MCF 10A (cell line): ENCODE results near the gene NUP35. TPM values are rescaled to one million over a fixed set of nuclear protein-coding genes. Genes with fewer than 3 reads are reported as not detected.

Experiments
- BruUV-seq: library from RNA; stranded (reverse); fragments of 400-500 nt; replicated peaks from 2 replicates; lab custom pipeline; 2021; lab: Mats Ljungman, UMichigan
- CTCF ChIA-PET: fragments of 300-600 bp; sonication (Branson Sonifier 250); formaldehyde crosslinking; extraction: SDS; loops from one replicate; lab custom pipeline; 2021; ENCODE audit warnings: antibody characterized with exemption, inconsistent platforms; lab: Yijun Ruan, JAX
- POLR2A ChIA-PET: fragments of 300-600, 350-650 bp; sonication (Branson Sonifier 250); formaldehyde crosslinking; extraction: SDS; loops from one replicate; lab custom pipeline; 2020; ENCODE audit warnings: antibody characterized with exemption, inconsistent platforms; lab: Yijun Ruan, JAX
- DNase-seq: peaks from one replicate; pipeline ENCODE4 v3.0.0-alpha.2; 2018; ENCODE audit not compliant: unreplicated experiment
- H3K27ac Mint-ChIP-seq: one replicate; pipeline ENCODE4 v1.8.0; 2022; ENCODE audit warnings: mild to moderate bottlenecking, low read depth, mixed read lengths; ENCODE audit not compliant: unreplicated experiment
- H3K27me3 Mint-ChIP-seq: one replicate; pipeline ENCODE4 v1.8.0; 2022; ENCODE audit warnings: mixed read lengths; ENCODE audit not compliant: insufficient read depth, unreplicated experiment
- H3K36me3 Mint-ChIP-seq: one replicate; pipeline ENCODE4 v1.8.0; 2022; ENCODE audit warnings: mild to moderate bottlenecking, moderate library complexity, mixed read lengths; ENCODE audit not compliant: insufficient read depth, unreplicated experiment
- H3K4me1 Mint-ChIP-seq: one replicate; pipeline ENCODE4 v1.8.0; 2022; ENCODE audit warnings: mixed read lengths; ENCODE audit not compliant: insufficient read depth, unreplicated experiment
- H3K4me3 Mint-ChIP-seq: one replicate; pipeline ENCODE4 v1.8.0; 2022; ENCODE audit warnings: mild to moderate bottlenecking, moderate library complexity, mixed read lengths; ENCODE audit not compliant: unreplicated experiment
- H3K9me3 Mint-ChIP-seq: one replicate; pipeline ENCODE4 v1.8.0; 2022; ENCODE audit warnings: mixed read lengths; ENCODE audit not compliant: unreplicated experiment
- intact Hi-C: fragments of 100-400 bp; cut with micrococcal nuclease; formaldehyde crosslinking; loops from 2 replicates; pipeline ENCODE4 v1.14.1; 2022
- total RNA-seq: library from RNA; stranded (reverse); gene quantifications from 2 replicates; pipeline ENCODE4 v1.2.3, GENCODE V29; 2022
- TF ChIP-seq, protein P1 (sequence below): fragments of 200-600 bp; IDR thresholded peaks from one replicate; pipeline ENCODE4 v1.8.0; 2022; ENCODE audit warnings: antibody characterized with exemption, mild to moderate bottlenecking; ENCODE audit not compliant: unreplicated experiment

The NUP35 gene
- total RNA-seq, 1 experiment from 2014 or later = 19.2 TPM

DNA sequence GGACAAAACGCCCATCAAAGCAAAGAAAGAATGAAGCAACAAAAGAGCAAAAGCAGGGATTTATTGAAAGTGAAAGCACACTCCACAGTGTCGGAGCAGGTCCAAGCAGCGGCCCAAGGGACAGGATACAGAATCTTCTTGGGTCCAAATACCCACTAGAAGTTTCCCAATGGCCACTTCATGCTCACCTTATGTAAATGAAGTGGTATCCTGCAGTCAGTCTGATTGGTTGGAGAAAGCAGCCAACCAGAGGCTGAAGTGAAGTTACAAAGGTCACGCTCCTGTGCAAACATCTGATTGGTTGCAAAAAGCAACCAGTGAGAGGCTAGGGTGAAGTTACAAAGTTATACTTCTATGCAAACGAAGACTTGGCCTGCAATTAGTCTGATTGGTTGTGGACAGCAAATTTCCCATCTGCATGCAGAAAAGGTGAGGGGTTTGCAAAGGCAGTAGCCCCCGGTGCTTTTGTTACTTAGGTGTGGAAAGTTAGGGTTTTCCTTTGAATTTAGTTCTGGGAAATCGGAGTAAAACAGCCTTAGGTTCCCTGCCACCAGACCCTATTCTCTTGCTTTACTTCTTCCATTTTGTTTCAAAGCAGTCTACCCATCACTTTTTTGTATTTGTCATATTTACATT is 32.8 kb upstream of the NUP35 start:
- intact Hi-C loops = loop anchor here (5.0 to 10.0 kb wide), 2 partner anchors 424 to 907 kb away; no protein-coding TSS in a partner anchor
- POLR2A ChIA-PET = interaction anchor here (0.7 kb wide), 1 partner anchor 8 kb away, joined by 3 read pairs; no protein-coding TSS in a partner anchor
- BruUV-seq = no TSS peak

GRCh38 chr2:183091954-183092345 is 32.3 kb upstream of the NUP35 start:
- POLR2A ChIA-PET = no interaction called here
- BruUV-seq = no TSS peak
- Mint-ChIP-seq H3K27ac (no peak overlapping the region), H3K4me1 (peaks cover 5% of the 10 kb centered on the region), H3K27me3 (no peaks in the 10 kb centered on the region), H3K36me3 (no peaks in the 10 kb centered on the region), H3K9me3 (no peaks in the 10 kb centered on the region), H3K4me3 (no peak overlapping the region)
- TF ChIP-seq, protein P1, sequence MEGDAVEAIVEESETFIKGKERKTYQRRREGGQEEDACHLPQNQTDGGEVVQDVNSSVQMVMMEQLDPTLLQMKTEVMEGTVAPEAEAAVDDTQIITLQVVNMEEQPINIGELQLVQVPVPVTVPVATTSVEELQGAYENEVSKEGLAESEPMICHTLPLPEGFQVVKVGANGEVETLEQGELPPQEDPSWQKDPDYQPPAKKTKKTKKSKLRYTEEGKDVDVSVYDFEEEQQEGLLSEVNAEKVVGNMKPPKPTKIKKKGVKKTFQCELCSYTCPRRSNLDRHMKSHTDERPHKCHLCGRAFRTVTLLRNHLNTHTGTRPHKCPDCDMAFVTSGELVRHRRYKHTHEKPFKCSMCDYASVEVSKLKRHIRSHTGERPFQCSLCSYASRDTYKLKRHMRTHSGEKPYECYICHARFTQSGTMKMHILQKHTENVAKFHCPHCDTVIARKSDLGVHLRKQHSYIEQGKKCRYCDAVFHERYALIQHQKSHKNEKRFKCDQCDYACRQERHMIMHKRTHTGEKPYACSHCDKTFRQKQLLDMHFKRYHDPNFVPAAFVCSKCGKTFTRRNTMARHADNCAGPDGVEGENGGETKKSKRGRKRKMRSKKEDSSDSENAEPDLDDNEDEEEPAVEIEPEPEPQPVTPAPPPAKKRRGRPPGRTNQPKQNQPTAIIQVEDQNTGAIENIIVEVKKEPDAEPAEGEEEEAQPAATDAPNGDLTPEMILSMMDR = no peak
- DNase-seq = no peak
- intact Hi-C loops = loop anchor here (5.0 to 10.0 kb wide), 2 partner anchors 425 to 907 kb away; no protein-coding TSS in a partner anchor
- CTCF ChIA-PET = interaction anchor here (1.3 to 1.5 kb wide), 2 partner anchors 26 to 112 kb away, joined by 3 to 4 read pairs; no protein-coding TSS in a partner anchor

More for the DNA sequence above, 32.8 kb upstream of the NUP35 start:
- CTCF ChIA-PET = no interaction called here
- no peak overlapping the region for H3K4me3 Mint-ChIP-seq
- TF ChIP-seq, protein P1 = no peak
- H3K9me3 Mint-ChIP-seq = no peaks in the 10 kb centered on the region
- H3K4me1 Mint-ChIP-seq = peaks cover 5% of the 10 kb centered on the region
- no peaks in the 10 kb centered on the region for H3K36me3 Mint-ChIP-seq
- H3K27ac Mint-ChIP-seq = no peak overlapping the region
- no peak for DNase-seq
- no peaks in the 10 kb centered on the region for H3K27me3 Mint-ChIP-seq

DNA sequence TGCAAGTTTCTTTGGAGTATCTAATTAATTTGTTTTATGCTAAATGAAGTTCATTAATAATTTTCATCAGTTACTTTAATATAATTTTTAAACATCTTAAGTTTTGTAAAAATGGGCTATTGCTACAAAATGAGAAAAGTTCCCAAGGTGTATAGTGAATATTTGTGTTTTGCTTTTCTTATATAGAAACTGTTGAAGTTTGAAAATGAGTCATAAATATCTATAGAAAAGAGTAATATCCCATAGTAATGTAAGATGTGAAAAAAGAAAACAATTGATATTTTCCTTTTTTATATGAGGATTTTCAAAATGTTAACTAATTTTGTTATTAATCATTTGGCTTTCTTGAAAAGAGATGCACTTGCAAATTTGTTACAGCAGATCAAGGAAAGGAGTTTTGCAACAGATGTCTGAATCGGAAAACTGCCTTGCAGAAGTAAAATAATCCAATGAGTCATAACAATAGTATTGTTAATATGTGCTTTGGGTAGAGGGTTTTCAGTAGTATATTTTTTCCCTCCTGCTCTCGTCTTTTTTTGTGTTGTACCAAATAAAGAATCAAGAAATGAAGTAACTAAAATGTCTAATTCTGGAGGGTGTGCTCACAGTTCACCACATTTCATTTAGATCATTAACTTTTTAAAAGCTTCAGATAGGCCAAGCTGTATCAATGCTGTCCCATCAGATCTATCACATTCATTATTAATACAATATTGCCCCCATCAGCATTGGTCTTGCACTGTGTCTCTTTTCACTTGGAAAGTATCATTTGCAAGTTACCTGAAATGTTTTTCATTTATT is 30.2 kb upstream of the NUP35 start:
- H3K27ac Mint-ChIP-seq = no peak overlapping the region
- peaks cover 5% of the 10 kb centered on the region for H3K4me1 Mint-ChIP-seq
- ChIA-PET POLR2A (interaction anchor here (0.6 to 2.5 kb wide), 7 partner anchors 11 to 145 kb away, joined by 3 to 19 read pairs (median 3); partner anchors contain the start of genes DUSP19 and NUP35), CTCF (interaction anchor here (0.6 to 1.0 kb wide), 5 partner anchors 15 to 933 kb away, joined by 3 read pairs; partner anchors contain the start of gene DUSP19)
- H3K4me3 Mint-ChIP-seq = no peak overlapping the region
- H3K36me3 Mint-ChIP-seq = no peaks in the 10 kb centered on the region
- no TSS peak for BruUV-seq
- H3K9me3 Mint-ChIP-seq = no peaks in the 10 kb centered on the region
- DNase-seq = peak; percentile 47
- intact Hi-C loops = loop anchor here (1.0 to 10.0 kb wide), 3 partner anchors 331 to 909 kb away; no protein-coding TSS in a partner anchor
- H3K27me3 Mint-ChIP-seq = no peaks in the 10 kb centered on the region
- TF ChIP-seq, protein P1 = peak; percentile 27
